HG03575 (cell line): Measurements from ENCODE around the gene TM7SF2.

Source experiments
- ATAC-seq: cut with Tn5 transposase; IDR thresholded peaks from one replicate; pipeline ENCODE4 v1.9.1; 2021; ENCODE audit not compliant: unreplicated experiment, insufficient number of reproducible peaks, low FRiP score; ENCODE audit errors: extremely low read depth

TM7SF2 gene

GRCh38 chr11:65125197-65126056, 13.8 kb downstream of the TM7SF2 start:
- no peak for ATAC-seq

- ATAC-seq: no peak
Measured at GRCh38 chr11:65126624-65127274, 15.1 kb downstream of the TM7SF2 start.

GRCh38 chr11:65127473-65128181, 16.0 kb downstream of the TM7SF2 start:
- ATAC-seq: no peak

- ATAC-seq: no peak
Measured at GRCh38 chr11:65128182-65129145, 16.8 kb downstream of the TM7SF2 start.

GRCh38 chr11:65129649-65130441, 18.2 kb downstream of the TM7SF2 start:
- ATAC-seq: no peak

- no peak for ATAC-seq
Measured at GRCh38 chr11:65130631-65131416, 19.2 kb downstream of the TM7SF2 start.

- ATAC-seq: no peak
Measured at GRCh38 chr11:65131417-65131776, 19.7 kb downstream of the TM7SF2 start.

GRCh38 chr11:65131895-65132237, 20.2 kb downstream of the TM7SF2 start:
- ATAC-seq: no peak

- no peak for ATAC-seq
Measured at GRCh38 chr11:65132238-65132987, 20.7 kb downstream of the TM7SF2 start.

- ATAC-seq: no peak
Measured at GRCh38 chr11:65132988-65133700, 21.5 kb downstream of the TM7SF2 start.

- no peak for ATAC-seq
Measured at GRCh38 chr11:65133724-65134123, 22.1 kb downstream of the TM7SF2 start.

- ATAC-seq: peak; percentile 25
Measured at GRCh38 chr11:65134240-65134951, 22.7 kb downstream of the TM7SF2 start, which contains the start of gene SYVN1. SYVN1 (minus strand) TSS chr11:65134519; CDS start chr11:65133601, 918 bp downstream.

- peak; percentile 26 for ATAC-seq
Measured at GRCh38 chr11:65134952-65135632, 23.4 kb downstream of the TM7SF2 start.

- no peak for ATAC-seq
Measured at GRCh38 chr11:65135633-65136145, 24.0 kb downstream of the TM7SF2 start.
